GM18526 (cell line): ENCODE measurements around the gene LAMA3.

Experiments
- POLR2A ChIP-seq: IDR thresholded peaks from 3 replicates; pipeline ENCODE4 v1.6.1; 2011; ENCODE audit not compliant: insufficient read length; ENCODE audit errors: extremely low read depth

LAMA3 gene

GRCh38 chr18:23711426-23711825, 22.2 kb downstream of the LAMA3 start:
- TF ChIP-seq POLR2A = no peak

GRCh38 chr18:23712445-23712844, 23.2 kb downstream of the LAMA3 start:
- no peak for TF ChIP-seq POLR2A

GRCh38 chr18:23714576-23714975, 25.3 kb downstream of the LAMA3 start:
- TF ChIP-seq POLR2A = no peak

GRCh38 chr18:23716516-23716915, 27.3 kb downstream of the LAMA3 start:
- no peak for TF ChIP-seq POLR2A

- no peak for TF ChIP-seq POLR2A
Measured at GRCh38 chr18:23716966-23717365, 27.7 kb downstream of the LAMA3 start.

GRCh38 chr18:23718243-23718720, 29.0 kb downstream of the LAMA3 start:
- TF ChIP-seq POLR2A = no peak

- TF ChIP-seq POLR2A = no peak
Measured at GRCh38 chr18:23718731-23719130, 29.5 kb downstream of the LAMA3 start.

- no peak for TF ChIP-seq POLR2A
Measured at GRCh38 chr18:23719634-23720201, 30.5 kb downstream of the LAMA3 start.

GRCh38 chr18:23721696-23722480, 32.6 kb downstream of the LAMA3 start:
- TF ChIP-seq POLR2A = no peak

GRCh38 chr18:23722646-23723045, 33.4 kb downstream of the LAMA3 start:
- no peak for TF ChIP-seq POLR2A

- no peak for TF ChIP-seq POLR2A
Measured at GRCh38 chr18:23723121-23723520, 33.9 kb downstream of the LAMA3 start.

- TF ChIP-seq POLR2A = no peak
Measured at GRCh38 chr18:23724681-23725080, 35.4 kb downstream of the LAMA3 start.

- no peak for TF ChIP-seq POLR2A
Measured at GRCh38 chr18:23725351-23725750, 36.1 kb downstream of the LAMA3 start.

GRCh38 chr18:23725827-23726661, 36.8 kb downstream of the LAMA3 start:
- TF ChIP-seq POLR2A = no peak

- TF ChIP-seq POLR2A = no peak
Measured at GRCh38 chr18:23727707-23728493, 38.6 kb downstream of the LAMA3 start.
